ENCODE measurements around the gene FEZ2.

Gene FEZ2

DNA sequence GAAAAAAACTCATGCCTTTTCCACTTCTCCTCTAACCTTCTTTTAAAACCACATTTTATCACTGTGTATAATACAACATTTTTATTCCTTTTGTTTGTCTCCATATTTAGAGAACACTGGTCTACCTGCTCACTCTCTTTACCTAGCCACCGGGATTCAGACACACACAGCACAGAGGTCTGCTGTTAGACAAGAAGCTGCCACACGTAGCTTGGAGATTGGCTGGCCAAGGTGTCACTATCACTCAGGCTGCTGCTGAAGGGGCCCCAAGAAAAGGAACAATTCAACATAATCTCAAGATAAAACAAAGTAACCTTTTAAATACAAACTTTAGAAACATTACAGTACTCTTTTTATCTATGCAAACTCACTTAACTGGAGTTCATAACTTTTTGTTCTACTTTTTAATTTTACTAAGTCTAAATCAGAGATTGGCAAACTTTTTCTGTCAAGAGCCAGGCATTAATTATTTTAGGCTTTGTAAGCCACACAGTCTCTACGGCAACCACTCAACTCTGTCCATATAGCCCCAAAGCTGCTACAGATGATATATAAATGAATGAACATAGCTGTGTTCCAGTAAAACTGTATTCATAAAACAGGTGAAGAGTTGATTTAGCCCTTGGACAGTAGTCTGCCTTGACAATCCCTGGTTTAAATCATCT lies 25.8 kb downstream of the FEZ2 start:
- Histone ChIP-seq H3K27me3 (ENCODE audit: control insufficient read depth, insufficient read depth, low read length) (no peaks in the 10 kb centered on the region), H3K4me1 (no peaks in the 10 kb centered on the region), H3K4me3 (ENCODE audit: low read depth, low read length) (no peak overlapping the region), H3K9me3 (ENCODE audit: control insufficient read depth, low read length) (no peaks in the 10 kb centered on the region), H3K9ac (no peak overlapping the region), H2AFZ (no peak overlapping the region), H3K27ac (no peak overlapping the region), H3K79me2 (no peaks in the 10 kb centered on the region), H3K4me2 (ENCODE audit: low read length) (no peak overlapping the region), H3K36me3 (ENCODE audit: control insufficient read depth, insufficient read depth, low read length) (no peaks in the 10 kb centered on the region)
- TF ChIP-seq, protein P1, sequence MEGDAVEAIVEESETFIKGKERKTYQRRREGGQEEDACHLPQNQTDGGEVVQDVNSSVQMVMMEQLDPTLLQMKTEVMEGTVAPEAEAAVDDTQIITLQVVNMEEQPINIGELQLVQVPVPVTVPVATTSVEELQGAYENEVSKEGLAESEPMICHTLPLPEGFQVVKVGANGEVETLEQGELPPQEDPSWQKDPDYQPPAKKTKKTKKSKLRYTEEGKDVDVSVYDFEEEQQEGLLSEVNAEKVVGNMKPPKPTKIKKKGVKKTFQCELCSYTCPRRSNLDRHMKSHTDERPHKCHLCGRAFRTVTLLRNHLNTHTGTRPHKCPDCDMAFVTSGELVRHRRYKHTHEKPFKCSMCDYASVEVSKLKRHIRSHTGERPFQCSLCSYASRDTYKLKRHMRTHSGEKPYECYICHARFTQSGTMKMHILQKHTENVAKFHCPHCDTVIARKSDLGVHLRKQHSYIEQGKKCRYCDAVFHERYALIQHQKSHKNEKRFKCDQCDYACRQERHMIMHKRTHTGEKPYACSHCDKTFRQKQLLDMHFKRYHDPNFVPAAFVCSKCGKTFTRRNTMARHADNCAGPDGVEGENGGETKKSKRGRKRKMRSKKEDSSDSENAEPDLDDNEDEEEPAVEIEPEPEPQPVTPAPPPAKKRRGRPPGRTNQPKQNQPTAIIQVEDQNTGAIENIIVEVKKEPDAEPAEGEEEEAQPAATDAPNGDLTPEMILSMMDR (IDR thresholded peaks at IDR 0.05): no peak

DNA sequence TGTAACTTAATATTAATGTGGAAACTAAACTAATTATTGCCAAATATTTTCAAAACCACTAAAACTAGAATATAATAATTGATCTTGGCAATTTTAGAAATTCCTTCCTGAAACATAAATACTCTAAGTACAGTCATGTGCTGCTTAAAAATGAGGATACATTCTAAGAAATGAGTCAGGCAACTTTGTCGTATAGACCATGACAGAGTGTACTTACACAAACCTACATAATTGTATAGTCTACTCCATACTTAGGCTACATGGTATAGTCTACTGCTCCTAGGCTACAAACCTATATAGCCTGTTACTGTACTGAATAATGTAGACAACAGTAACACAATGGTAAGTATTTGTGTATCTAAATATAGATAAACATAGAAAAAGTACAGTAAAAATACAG lies 27.6 kb downstream of the FEZ2 start:
- H3K27me3 ChIP-seq (ENCODE audit: control insufficient read depth, insufficient read depth, low read length): no peaks in the 10 kb centered on the region

DNA sequence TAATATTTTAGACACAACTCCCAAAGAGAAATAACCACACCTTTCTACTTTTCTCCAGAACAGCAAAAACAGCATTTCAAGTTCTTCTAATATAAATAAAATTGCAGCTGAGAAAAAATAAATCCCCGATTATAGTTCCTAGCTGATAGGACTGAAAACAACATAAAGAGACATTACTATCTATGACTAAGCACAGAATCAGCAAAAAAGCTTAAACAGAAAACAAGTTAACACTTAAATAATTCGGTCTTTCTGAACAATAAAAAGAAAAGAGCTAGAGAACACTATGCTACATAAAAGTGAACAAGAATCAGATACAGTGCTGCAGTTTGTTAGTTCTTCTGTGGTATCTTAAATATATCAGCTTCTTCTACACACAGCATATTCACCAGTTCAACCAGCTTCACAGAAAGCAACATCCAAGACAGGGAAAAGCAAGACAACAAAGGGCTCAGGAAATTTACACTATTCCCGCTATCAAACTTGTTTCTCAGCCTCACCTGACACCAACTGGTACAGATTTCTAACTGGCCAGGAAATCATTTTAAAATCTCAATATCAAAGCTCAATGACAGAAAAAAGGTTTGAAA lies 28.6 kb downstream of the FEZ2 start:
- Histone ChIP-seq H3K4me1 (no peaks in the 10 kb centered on the region), H3K9me3 (ENCODE audit: control insufficient read depth, low read length) (no peaks in the 10 kb centered on the region), H3K79me2 (no peaks in the 10 kb centered on the region), H3K4me3 (ENCODE audit: low read depth, low read length) (no peak overlapping the region), H3K27me3 (ENCODE audit: control insufficient read depth, insufficient read depth, low read length) (no peaks in the 10 kb centered on the region), H3K4me2 (ENCODE audit: low read length) (no peak overlapping the region), H3K36me3 (ENCODE audit: control insufficient read depth, insufficient read depth, low read length) (no peaks in the 10 kb centered on the region), H2AFZ (no peak overlapping the region), H3K9ac (no peak overlapping the region), H3K27ac (no peak overlapping the region)
- TF ChIP-seq, protein P1 (IDR thresholded peaks at IDR 0.05): no peak

More for the DNA sequence above, 27.6 kb downstream of the FEZ2 start:
- no peak overlapping the region for H3K4me2 ChIP-seq (ENCODE audit: low read length)
- H3K79me2 ChIP-seq: no peaks in the 10 kb centered on the region
- H3K27ac ChIP-seq: no peak overlapping the region
- no peaks in the 10 kb centered on the region for H3K9me3 ChIP-seq (ENCODE audit: control insufficient read depth, low read length)
- no peak overlapping the region for H3K4me3 ChIP-seq (ENCODE audit: low read depth, low read length)
- TF ChIP-seq, protein P1 (IDR thresholded peaks at IDR 0.05): no peak
- H3K36me3 ChIP-seq (ENCODE audit: control insufficient read depth, insufficient read depth, low read length): no peaks in the 10 kb centered on the region
- no peak overlapping the region for H2AFZ ChIP-seq
- no peaks in the 10 kb centered on the region for H3K4me1 ChIP-seq
- H3K9ac ChIP-seq: no peak overlapping the region

DNA sequence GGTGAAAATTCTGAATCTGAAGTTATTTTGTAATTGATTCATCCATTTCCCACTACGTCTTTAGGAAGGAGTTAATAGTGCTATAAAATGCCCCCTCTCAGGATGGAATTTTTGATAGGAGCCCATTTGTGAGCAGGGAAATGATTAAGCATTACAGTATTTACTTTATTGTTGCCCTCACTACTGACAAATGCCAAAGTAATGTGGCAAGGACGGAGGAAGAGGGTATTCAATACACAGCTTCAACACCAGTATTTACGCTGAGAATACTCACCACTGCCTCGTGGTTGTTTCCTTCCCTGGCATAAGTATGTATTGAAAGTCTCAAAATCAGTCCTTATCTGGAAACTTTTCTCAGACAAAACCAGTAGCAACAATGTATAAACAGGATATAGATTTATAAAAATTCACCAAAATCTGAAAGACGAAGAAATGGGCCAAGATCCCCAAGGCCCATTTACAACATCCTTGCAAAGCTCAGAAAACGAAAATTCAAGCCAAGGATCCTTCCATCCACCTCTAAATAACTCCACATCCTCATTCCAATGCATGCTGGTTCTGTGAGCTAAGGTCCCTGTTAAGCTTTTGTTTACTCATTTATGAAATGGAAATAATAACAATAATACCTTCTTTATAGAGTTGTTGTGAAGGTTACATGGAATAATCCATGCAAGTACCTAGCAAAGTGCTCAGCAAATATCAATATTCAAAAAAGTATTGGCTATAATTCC lies 29.3 kb downstream of the FEZ2 start:
- H2AFZ ChIP-seq: no peak overlapping the region
- TF ChIP-seq, protein P1 (IDR thresholded peaks at IDR 0.05): no peak

More for the DNA sequence above, 29.3 kb downstream of the FEZ2 start:
- Histone ChIP-seq H3K4me2 (ENCODE audit: low read length) (no peak overlapping the region), H3K4me1 (no peaks in the 10 kb centered on the region), H3K36me3 (ENCODE audit: control insufficient read depth, insufficient read depth, low read length) (no peaks in the 10 kb centered on the region), H3K79me2 (no peaks in the 10 kb centered on the region), H3K27me3 (ENCODE audit: control insufficient read depth, insufficient read depth, low read length) (no peaks in the 10 kb centered on the region), H3K4me3 (ENCODE audit: low read depth, low read length) (no peak overlapping the region), H3K9ac (no peak overlapping the region), H3K27ac (no peak overlapping the region), H3K9me3 (ENCODE audit: control insufficient read depth, low read length) (no peaks in the 10 kb centered on the region)

All from parathyroid adenoma (tissue), 2 donors.